ENCODE results near the gene PLK1.
"Not testable (repeated sequence)": the region's sequence is repeated elsewhere in the genome, so short reads cannot be mapped to it uniquely, and the experiment has no call there.

The PLK1 gene

GRCh38 chr16:23678430-23679273, at the start of gene PLK1:
Gene PLK1, plus strand, starts transcription at chr16:23678889. Its CDS starts 44 bp downstream, at chr16:23678933.
- peak; percentile 71 to 73 for DNase-seq

DNA sequence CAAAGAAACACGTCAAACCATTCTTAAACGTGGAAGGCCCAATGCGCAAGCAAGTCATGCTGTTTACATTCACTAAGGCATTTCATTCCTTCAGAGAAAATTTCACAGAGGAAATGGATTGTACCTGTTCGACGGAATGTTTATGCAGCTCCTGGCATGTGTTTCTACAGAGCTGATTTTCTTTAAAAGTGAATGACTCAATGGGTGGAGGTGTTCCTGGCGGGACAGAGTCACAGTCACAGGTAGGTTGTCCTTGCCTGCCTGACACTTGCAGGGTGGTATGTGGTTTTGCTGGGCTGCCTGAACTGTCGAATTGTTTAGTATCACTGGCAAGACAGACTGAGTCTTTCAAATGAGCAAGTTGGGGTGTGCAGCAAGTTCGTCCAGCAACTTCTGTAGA, 49.2 kb upstream of the PLK1 start:
- DNase-seq: no peak

DNA sequence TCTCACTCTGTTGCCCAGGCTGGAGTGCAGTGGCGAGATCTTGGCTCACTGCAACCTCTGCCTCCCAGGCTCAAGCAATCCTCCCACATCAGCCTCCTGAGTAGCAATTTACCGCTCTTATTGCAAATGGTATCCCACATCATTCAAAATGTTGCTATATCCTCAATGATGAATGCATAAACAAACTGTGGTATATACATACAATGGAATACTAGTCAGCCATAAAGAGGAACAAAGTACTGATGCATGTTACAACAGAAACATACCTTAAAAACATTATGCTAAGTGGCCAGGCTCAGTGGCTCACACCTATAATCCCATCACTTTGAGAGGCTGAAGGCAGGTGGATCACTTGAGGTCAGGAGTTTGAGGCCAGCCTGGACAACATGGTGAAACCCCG, 46.8 kb upstream of the PLK1 start:
- not testable (repeated sequence) for DNase-seq

DNA sequence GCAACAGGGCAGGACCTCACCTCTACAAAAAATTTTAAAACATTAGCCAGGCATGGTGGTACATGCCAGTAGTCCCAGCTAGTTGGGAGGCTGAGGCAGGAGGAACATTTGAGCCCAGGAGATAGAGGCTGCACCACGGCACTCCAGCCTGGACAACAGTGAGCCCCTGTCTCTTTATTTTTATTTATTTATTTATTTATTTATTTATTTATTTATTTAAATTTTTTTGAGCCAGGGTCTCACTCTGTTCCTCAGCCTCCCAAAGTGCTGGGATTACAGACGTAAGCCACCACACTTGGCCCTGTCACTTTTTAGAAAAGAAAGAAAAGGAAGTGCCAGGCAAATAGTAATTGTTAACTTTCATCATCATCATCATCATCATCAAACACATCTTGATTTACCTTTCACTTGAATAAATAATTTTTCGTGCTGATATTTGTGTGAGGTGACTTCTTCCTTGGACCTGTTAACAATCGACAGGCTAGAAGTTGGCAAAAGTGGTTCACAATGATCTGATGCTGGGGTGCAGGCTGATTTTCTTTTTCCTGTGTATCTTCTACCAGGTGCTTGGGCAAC, 44.1 kb upstream of the PLK1 start:
- DNase-seq: no peak

GRCh38 chr16:23635958-23636357, 42.7 kb upstream of the PLK1 start:
- no peak for DNase-seq

- DNase-seq: no peak
These were observed 38.1 kb upstream of the PLK1 start for GRCh38 chr16:23640615-23640930.

- DNase-seq: peak; percentile 88 to 90
These were observed 37.5 kb upstream of the PLK1 start, which contains the start of the genes DCTN5 and PALB2 for GRCh38 chr16:23640931-23641765. Gene DCTN5, plus strand, starts transcription at chr16:23641466. Its CDS starts 77 bp downstream, at chr16:23641543. Gene PALB2, minus strand, starts transcription at chr16:23641310. Its CDS starts 153 bp downstream, at chr16:23641157.

GRCh38 chr16:23642246-23642774, 36.4 kb upstream of the PLK1 start:
- no peak for DNase-seq

DNA sequence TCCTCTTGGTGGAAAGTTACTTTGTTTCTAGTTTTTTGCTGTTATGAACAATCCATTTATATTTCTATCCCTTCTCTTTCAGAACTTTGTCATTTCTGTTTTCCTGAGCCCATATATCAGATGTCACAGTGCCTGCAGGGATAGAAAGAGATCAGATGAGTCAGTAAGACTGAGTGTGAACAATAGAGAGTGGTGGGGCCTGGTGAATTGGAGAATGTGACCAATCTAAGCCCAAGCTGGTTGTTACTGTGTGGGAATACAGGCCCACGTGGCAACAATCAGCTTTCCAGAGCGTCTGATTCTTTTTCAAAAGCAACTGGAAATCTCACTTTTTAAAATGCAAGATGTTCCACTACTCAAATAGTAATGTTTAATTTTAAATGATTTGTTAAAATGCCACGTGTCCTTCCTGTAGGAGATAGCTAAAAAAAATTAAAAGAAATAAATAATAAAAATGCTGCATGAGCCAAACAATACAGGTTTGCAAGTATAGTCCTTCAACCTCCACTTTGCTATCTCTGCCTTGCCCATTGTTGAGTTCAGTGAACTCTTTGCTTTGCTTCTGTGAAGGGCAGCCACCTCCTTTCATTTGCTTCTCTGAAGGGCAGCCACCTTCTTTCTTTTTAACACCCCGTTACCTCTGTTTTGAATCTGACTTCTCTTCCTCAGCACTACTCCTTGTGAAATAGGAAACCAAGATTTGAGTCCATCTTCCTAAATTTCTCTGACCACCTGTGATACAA, 27.8 kb upstream of the PLK1 start:
- no peak for DNase-seq

- no peak for DNase-seq
These were observed 26.7 kb upstream of the PLK1 start for GRCh38 chr16:23651943-23652468.

- no peak for DNase-seq
These were observed 14.8 kb upstream of the PLK1 start for GRCh38 chr16:23663918-23664317.

DNA sequence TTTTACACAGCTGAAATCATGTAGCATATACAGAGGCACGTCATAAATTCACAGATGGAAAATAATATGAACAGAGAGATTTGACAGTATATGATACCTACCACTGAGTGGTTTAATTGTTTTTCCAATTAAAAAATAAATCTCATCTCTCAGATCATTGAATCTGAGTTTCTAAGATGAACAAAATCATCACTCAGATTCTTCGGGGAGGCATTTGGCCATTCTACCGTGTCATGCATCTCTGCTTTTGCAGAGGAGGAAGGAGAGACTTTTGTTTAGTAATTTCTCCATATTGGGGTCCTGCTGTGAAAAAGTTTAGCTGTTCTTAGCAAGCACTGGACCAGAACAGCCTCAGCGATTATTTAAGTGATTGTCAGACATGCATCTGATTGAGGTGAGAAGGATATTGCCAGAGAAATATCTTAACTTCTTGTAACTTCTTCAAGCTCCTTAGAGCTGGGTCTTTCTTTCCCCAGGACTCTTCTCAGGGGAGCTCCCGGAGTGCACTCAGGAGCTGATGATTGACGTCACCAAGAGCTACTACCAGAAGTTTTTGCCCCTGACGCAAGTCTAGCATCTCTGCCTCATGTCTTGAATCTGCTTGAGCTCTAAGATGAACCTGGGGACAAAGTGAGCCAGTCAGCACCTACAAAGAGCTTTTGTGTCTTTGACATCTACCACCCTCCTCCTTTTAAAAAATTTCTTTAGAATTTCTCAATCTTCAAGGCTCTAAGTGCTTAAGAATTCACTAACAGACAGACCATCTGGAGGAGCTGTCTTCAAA, 11.9 kb upstream of the PLK1 start:
- no peak for DNase-seq

- no peak for DNase-seq
These were observed 11.4 kb upstream of the PLK1 start for GRCh38 chr16:23667355-23667659.

DNA sequence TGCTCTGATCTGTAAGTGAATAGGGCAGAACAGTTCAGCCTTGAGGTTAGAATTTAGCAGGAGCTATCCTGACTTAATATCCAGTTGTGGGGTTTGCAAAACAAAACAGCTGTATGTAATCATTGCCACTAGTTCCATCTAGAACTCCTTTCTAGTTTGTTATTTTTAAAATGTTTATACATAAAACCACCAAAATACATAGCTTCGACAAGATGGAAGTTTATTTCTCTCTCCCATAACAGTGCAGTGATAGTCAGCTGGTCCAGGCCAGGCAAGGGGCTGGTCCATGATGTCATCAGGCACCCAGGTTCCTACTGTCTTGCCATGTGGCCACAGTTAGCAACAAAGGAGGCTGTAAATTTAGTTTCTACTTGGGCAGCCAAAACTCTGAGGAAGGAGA, 10.5 kb upstream of the PLK1 start:
- no peak for DNase-seq

- no peak for DNase-seq
These were observed 9.8 kb upstream of the PLK1 start for GRCh38 chr16:23668873-23669272.

GRCh38 chr16:23670137-23670776, 8.4 kb upstream of the PLK1 start:
- no peak for DNase-seq

DNA sequence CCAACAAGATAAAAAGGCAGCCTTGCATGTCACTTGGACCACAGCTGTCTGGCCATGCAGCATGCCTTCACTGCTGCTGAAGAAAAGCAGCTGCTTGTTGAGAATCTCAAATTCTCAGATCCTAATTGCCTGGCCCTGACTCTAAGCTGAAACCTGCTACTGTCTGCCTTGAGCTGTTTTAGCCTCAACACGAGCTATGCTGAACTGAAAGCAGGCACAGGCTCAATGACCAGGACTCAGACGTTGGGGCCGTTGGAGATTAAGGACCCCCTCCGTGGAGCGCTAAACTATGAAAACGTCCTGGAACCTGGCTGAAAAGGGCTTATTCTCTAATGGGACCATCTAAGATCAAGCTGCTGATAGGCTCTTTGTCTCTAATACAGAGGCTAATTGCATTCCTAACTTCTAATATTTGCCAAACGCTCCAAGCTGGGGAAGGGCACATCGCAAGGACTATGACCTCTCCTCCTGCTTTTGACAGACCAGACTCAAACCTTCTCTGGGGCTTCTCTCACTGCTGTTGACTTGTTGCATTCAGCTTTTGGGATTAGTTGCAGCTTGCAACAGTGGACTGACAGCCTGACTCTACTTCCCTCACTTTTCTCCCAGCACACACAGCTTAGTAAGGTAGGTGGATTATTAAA, 4.6 kb upstream of the PLK1 start:
- DNase-seq: no peak

GRCh38 chr16:23676924-23677480, 1.7 kb upstream of the PLK1 start:
- no peak for DNase-seq

- DNase-seq: peak; percentile 4 to 45
These were observed 741 bp downstream of the PLK1 start for GRCh38 chr16:23679274-23679985.

GRCh38 chr16:23679986-23680336, 1.3 kb downstream of the PLK1 start:
- no peak for DNase-seq

Measured in CD4-positive, alpha-beta T cell treated with Interleukin-4 for 1 hour (primary cell).